Thoracic aorta endothelial cell (primary cell): Measurements from ENCODE around the gene SIGLEC15. TPM values are rescaled to one million over a fixed set of nuclear protein-coding genes. Genes with fewer than 3 reads are reported as not detected.

Experiments
- small RNA-seq: library from RNA; depleted of rRNA; stranded (forward); fragments of <200 nt; gene quantifications from one replicate; pipeline ENCODE3, GENCODE V24; 2012
- total RNA-seq: library from RNA; depleted of rRNA; stranded (reverse); fragments of >200 nt; gene quantifications from 2 replicates; pipeline ENCODE4 v1.2.3, GENCODE V29; 2012

Gene SIGLEC15
- total RNA-seq: 0.14 TPM in 1 of 2 replicates, not detected in the other

DNA sequence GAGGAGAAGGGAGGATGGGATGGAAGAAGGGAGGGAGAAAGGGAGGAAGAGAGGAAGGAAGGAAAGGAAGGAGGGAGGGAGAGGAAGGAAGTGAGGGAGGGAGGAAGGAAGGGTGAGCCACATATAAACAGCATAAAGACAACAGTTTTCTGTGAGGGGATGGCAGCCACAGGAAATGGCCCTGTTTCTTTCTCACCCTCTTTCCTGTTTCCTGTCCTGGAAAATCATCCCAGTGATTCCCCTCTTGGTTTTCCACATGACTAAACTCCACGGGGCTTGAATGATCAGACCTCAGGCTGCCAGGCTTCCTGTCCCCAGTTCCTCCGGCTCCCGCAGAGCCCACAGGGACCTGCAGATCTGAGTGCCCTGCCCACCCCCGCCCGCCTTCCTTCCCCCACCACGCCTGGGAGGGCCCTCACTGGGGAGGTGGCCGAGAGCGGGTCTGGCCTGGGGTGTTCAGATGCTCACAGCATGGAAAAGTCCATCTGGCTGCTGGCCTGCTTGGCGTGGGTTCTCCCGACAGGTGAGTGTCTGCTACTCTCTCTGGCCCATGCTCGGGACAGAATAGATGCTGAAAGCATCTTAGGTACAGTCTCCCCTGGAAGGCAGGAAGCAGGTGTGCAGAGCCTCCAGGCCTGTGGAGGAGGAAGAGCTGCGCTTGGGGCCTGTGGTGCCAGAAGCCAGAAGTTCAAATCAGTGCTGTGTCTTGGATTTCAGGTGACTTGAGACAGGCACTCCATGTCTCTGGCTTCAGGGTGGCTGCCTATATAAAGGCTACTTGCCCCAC is at the start of gene SIGLEC15:
TSS of gene SIGLEC15 (plus strand) at position 418 of the 787 bp plus-strand sequence. CDS start at position 472, 54 bp downstream.

Small RNA genes within 50 kb of the gene (small RNA-seq; reads per million reads assigned to genes)
- gene AC087685.1: not detected

Other genes with a start within 250 kb of the SIGLEC15 start
- gene SLC14A2, start 210.2 kb upstream of the SIGLEC15 start, total RNA-seq: not detected in 2 replicates
- not detected in 2 replicates for gene SLC14A1, start 101.5 kb upstream of the SIGLEC15 start, total RNA-seq
- 27.9 and 37.8 TPM in 2 replicates for gene EPG5, start 141.7 kb downstream of the SIGLEC15 start, total RNA-seq
- 4.7 and 12.9 TPM in 2 replicates for gene PSTPIP2, start 246.6 kb downstream of the SIGLEC15 start, total RNA-seq